ENCODE results near the gene SLC39A5. TPM values are rescaled to one million over a fixed set of nuclear protein-coding genes. Genes with fewer than 3 reads are reported as not detected.
A peak's percentile ranks its signal among the peaks of the same experiment; 100 is the strongest.

SLC39A5 gene, protein sequence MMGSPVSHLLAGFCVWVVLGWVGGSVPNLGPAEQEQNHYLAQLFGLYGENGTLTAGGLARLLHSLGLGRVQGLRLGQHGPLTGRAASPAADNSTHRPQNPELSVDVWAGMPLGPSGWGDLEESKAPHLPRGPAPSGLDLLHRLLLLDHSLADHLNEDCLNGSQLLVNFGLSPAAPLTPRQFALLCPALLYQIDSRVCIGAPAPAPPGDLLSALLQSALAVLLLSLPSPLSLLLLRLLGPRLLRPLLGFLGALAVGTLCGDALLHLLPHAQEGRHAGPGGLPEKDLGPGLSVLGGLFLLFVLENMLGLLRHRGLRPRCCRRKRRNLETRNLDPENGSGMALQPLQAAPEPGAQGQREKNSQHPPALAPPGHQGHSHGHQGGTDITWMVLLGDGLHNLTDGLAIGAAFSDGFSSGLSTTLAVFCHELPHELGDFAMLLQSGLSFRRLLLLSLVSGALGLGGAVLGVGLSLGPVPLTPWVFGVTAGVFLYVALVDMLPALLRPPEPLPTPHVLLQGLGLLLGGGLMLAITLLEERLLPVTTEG
- total RNA-seq (2014; rRNA removed; shearing (Covaris generic)) (not detected in 2 replicates), polyA plus RNA-seq (2016; fragmentation: Nextera tagmentation; extraction: Ambion mirVana) (not detected in 2 replicates)

DNA sequence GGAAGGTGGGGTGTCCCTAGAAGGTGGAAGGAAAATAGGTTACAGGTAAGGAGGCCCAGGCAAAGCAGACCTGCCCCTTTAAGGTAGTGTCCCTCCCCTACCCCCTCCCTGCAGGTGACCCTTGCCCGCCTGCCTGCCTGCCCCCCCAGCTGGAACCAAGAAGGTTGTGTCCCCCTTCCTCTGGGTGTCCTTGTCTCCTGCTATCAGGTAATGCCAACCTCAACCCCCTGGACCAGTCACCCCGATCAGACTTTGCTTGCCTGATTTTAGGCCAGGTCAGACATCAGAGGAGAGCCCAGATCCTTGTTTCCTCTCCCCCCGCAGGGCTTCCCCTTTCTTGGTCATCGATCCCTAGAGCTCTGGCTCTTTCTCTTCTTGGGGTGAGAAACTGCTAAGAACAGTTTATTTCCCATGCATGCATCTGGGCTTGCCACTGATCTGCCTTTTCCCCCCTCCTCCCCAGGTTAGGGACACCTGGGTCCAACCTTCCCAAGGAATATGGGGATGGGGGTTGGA is at the start of gene SLC39A5:
TSS of gene SLC39A5 (plus strand) at position 136 of the 516 bp plus-strand sequence. CDS start 1,224 bp downstream, outside the sequence.
- Histone ChIP-seq H2AFZ (no peak within 1 kb of the TSS), H3K4me1 (ENCODE audit: insufficient read depth) (no peaks in the 10 kb centered on the region), H3K9me3 (ENCODE audit: low read depth) (no peaks in the 10 kb centered on the region), H3K36me3 (ENCODE audit: low read depth) (no peaks in the 10 kb centered on the region), H3K9me2 (ENCODE audit: insufficient read depth) (no peaks in the 10 kb centered on the region), H3K9ac (no peak within 1 kb of the TSS), H3K27me3 (replicated peaks; ENCODE audit: insufficient read depth) (no peaks in the 10 kb centered on the region), H3F3A (ENCODE audit: insufficient read depth) (peaks cover 5% of the 10 kb centered on the region; the same call in 1 of the 2 replicates), H3K79me2 (ENCODE audit: insufficient read depth) (no peaks in the 10 kb centered on the region), H3K27ac (no peak within 1 kb of the TSS), H4K20me1 (ENCODE audit: insufficient read depth) (no peaks in the 10 kb centered on the region), H3K4me2 (ENCODE audit: unreplicated experiment) (no peak within 1 kb of the TSS), H3K4me3 (no peak within 1 kb of the TSS)
- in situ Hi-C loops (cut with MboI), result no loop called here
- TF ChIP-seq EZH2 (IDR thresholded peaks at IDR 0.05; ENCODE audit: insufficient read depth, poor library complexity, severe bottlenecking) (no peak), EZH2phosphoT487 (IDR thresholded peaks at IDR 0.05; ENCODE audit: insufficient read depth, low read depth) (no peak)
- 90 to 92% methylated on average over 4 of the region's 4 CpGs for WGBS, 2 experiments (ENCODE audit: low coverage in 1 of 2, low lambda C conversion rate in 2 of 2, missing lambda C conversion rate in 2 of 2)
- no peak for DNase-seq

GRCh38 chr12:56186957-56187356 is 42.9 kb upstream of the SLC39A5 start:
- Histone ChIP-seq H4K20me1 (ENCODE audit: insufficient read depth) (no peaks in the 10 kb centered on the region), H3K27ac (no peak overlapping the region), H3K27me3 (replicated peaks; ENCODE audit: insufficient read depth) (no peaks in the 10 kb centered on the region), H3K4me1 (ENCODE audit: insufficient read depth) (peaks cover 11% of the 10 kb centered on the region; the same call in 1 of the 2 replicates), H3K4me3 (no peak overlapping the region), H3K79me2 (ENCODE audit: insufficient read depth) (peaks cover 51% of the 10 kb centered on the region), H3K4me2 (ENCODE audit: unreplicated experiment) (peak overlapping the region; percentile 94), H3F3A (ENCODE audit: insufficient read depth) (no peaks in the 10 kb centered on the region; the same call in 1 of the 2 replicates), H3K9ac (no peak overlapping the region), H3K9me2 (ENCODE audit: insufficient read depth) (no peaks in the 10 kb centered on the region), H3K9me3 (ENCODE audit: low read depth) (no peaks in the 10 kb centered on the region), H3K36me3 (ENCODE audit: low read depth) (peaks cover 34% of the 10 kb centered on the region), H2AFZ (no peak overlapping the region)
- TF ChIP-seq EZH2phosphoT487 (IDR thresholded peaks at IDR 0.05; ENCODE audit: insufficient read depth, low read depth), result no peak
- in situ Hi-C loops (cut with MboI), result no loop called here
- DNase-seq, result no peak
- WGBS, 2 experiments (ENCODE audit: low coverage in 1 of 2, low lambda C conversion rate in 2 of 2, missing lambda C conversion rate in 2 of 2), result 60 to 78% methylated on average over 2 of the region's 2 CpGs

GRCh38 chr12:56188131-56188777 is 41.6 kb upstream of the SLC39A5 start:
- Histone ChIP-seq H2AFZ (peak overlapping the region; percentile 74), H3K79me2 (ENCODE audit: insufficient read depth) (peaks cover 51% of the 10 kb centered on the region), H3K9me3 (ENCODE audit: low read depth) (no peaks in the 10 kb centered on the region), H4K20me1 (ENCODE audit: insufficient read depth) (no peaks in the 10 kb centered on the region), H3K9ac (peak overlapping the region; percentile 77), H3K4me1 (ENCODE audit: insufficient read depth) (peaks cover 11% of the 10 kb centered on the region; the same call in 1 of the 2 replicates), H3K27me3 (replicated peaks; ENCODE audit: insufficient read depth) (no peaks in the 10 kb centered on the region), H3K4me3 (peak overlapping the region; percentile 100), H3K4me2 (ENCODE audit: unreplicated experiment) (peak overlapping the region; percentile 94), H3F3A (ENCODE audit: insufficient read depth) (peaks cover 3% of the 10 kb centered on the region; the same call in 1 of the 2 replicates), H3K27ac (no peak overlapping the region), H3K9me2 (ENCODE audit: insufficient read depth) (no peaks in the 10 kb centered on the region), H3K36me3 (ENCODE audit: low read depth) (peaks cover 25% of the 10 kb centered on the region)
- in situ Hi-C loops (cut with MboI), result no loop called here
- peak; percentile 44 for DNase-seq
- 3 to 4% methylated on average over 10 of the region's 10 CpGs for WGBS, 2 experiments (ENCODE audit: low coverage in 1 of 2, low lambda C conversion rate in 2 of 2, missing lambda C conversion rate in 2 of 2)
- TF ChIP-seq EZH2 (IDR thresholded peaks at IDR 0.05; ENCODE audit: insufficient read depth, poor library complexity, severe bottlenecking), result no peak
- TF ChIP-seq EZH2phosphoT487 (IDR thresholded peaks at IDR 0.05; ENCODE audit: insufficient read depth, low read depth), result no peak

DNA sequence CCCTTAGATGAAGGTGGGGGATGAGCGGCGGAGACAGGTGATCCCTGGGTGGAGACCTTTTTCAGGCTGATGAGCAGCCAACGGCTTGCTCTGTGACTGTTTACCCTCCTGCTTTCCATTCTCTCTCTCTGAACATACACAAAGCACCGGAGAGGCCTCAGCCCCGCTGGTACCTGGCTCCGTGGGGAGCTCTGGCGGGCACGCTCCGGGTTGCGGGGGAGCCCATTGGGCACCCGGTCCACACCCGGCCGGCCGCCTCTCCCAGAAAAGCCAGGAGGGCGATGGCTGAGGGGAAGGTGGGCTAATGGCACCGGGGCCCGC is 41.1 kb upstream of the SLC39A5 start:
- peaks cover 20% of the 10 kb centered on the region for H3K36me3 ChIP-seq (ENCODE audit: low read depth)
- DNase-seq, result peak; percentile 36
- H2AFZ ChIP-seq, result peak overlapping the region; percentile 74
- in situ Hi-C loops (cut with MboI), result no loop called here
- peak overlapping the region; percentile 100 for H3K4me3 ChIP-seq
- no peaks in the 10 kb centered on the region for H3K27me3 ChIP-seq (replicated peaks; ENCODE audit: insufficient read depth)
- H3K4me1 ChIP-seq (ENCODE audit: insufficient read depth), result peaks cover 11% of the 10 kb centered on the region; the same call in 1 of the 2 replicates
- H3K79me2 ChIP-seq (ENCODE audit: insufficient read depth), result peaks cover 51% of the 10 kb centered on the region
- H3K27ac ChIP-seq, result no peak overlapping the region
- TF ChIP-seq EZH2phosphoT487 (IDR thresholded peaks at IDR 0.05; ENCODE audit: insufficient read depth, low read depth) (no peak), EZH2 (IDR thresholded peaks at IDR 0.05; ENCODE audit: insufficient read depth, poor library complexity, severe bottlenecking) (no peak)
- H4K20me1 ChIP-seq (ENCODE audit: insufficient read depth), result no peaks in the 10 kb centered on the region
- no peaks in the 10 kb centered on the region for H3K9me2 ChIP-seq (ENCODE audit: insufficient read depth)
- WGBS, 2 experiments (ENCODE audit: low coverage in 1 of 2, low lambda C conversion rate in 2 of 2, missing lambda C conversion rate in 2 of 2), result 1 to 3% methylated on average over 16 to 17 of the region's 17 CpGs
- H3F3A ChIP-seq (ENCODE audit: insufficient read depth), result peaks cover 3% of the 10 kb centered on the region; the same call in 1 of the 2 replicates
- peak overlapping the region; percentile 77 for H3K9ac ChIP-seq
- H3K4me2 ChIP-seq (ENCODE audit: unreplicated experiment), result peak overlapping the region; percentile 94
- H3K9me3 ChIP-seq (ENCODE audit: low read depth), result no peaks in the 10 kb centered on the region
